GM12878 (cell line): ENCODE measurements around the gene PLA2G2C. TPM values are rescaled to one million over a fixed set of nuclear protein-coding genes. Genes with fewer than 3 reads are reported as not detected.

Source experiments
- ATAC-seq: fragments of 200-7000 bp; cut with Tn5 transposase; 3 replicates; pipeline ENCODE4 v1.9.1; 2020; ENCODE audit warnings: mild to moderate bottlenecking, moderate library complexity
- BruUV-seq: library from RNA; stranded (reverse); fragments of 400-500 nt; replicated peaks from 2 replicates; lab custom pipeline; 2021; lab: Mats Ljungman, UMichigan
- CTCF ChIA-PET: fragments of 300-600 bp; sonication (Branson Sonifier 250); formaldehyde crosslinking; extraction: SDS; loops from one replicate; lab custom pipeline; 2021; ENCODE audit warnings: inconsistent platforms; lab: Yijun Ruan, JAX
- POLR2A ChIA-PET: fragments of 350-600 bp; formaldehyde crosslinking; extraction: SDS; loops from one replicate; lab custom pipeline; 2021; ENCODE audit warnings: inconsistent platforms; lab: Charles Lee
- RAD21 ChIA-PET: fragments of 300-600 bp; sonication (Branson Sonifier 250); formaldehyde crosslinking; loops from one replicate; lab custom pipeline; 2023; ENCODE audit warnings: antibody characterized with exemption; ENCODE audit not compliant: unreplicated experiment; lab: Charles Lee
- SMC1A ChIA-PET: fragments of 300-600 bp; sonication (Branson Sonifier 250); formaldehyde crosslinking; loops from one replicate; lab custom pipeline; 2023; ENCODE audit not compliant: unreplicated experiment, uncharacterized antibody; lab: Charles Lee
- DNase-seq: peaks from one replicate; pipeline ENCODE4 v3.0.0-alpha.2; 2011; ENCODE audit warnings: low read depth, low spot score
- FAIRE-seq: peaks from 3 replicates; lab custom pipeline; 2011; peaks lifted over from hg19 to GRCh38; lab: Jason Lieb, UNC
- H2AFZ ChIP-seq: 2 replicates; pipeline ENCODE4 v1.6.0; 2011; ENCODE audit warnings: low read depth, low read length, control low read depth; ENCODE audit not compliant: control insufficient read depth
- H3K27ac ChIP-seq: 2 replicates; pipeline ENCODE4 v1.5.1; 2011; ENCODE audit warnings: control low read depth; ENCODE audit not compliant: control insufficient read depth, insufficient read depth
- H3K27me3 ChIP-seq, 2 experiments: replicated peaks in 1 of 2; 2 replicates each; pipeline versions ENCODE4 v1.6.0 to v1.6.1; 2011; ENCODE audit warnings: low read length in 1 of 2; ENCODE audit not compliant: control insufficient read depth in 2 of 2, insufficient read depth in 2 of 2
- H3K36me3 ChIP-seq, 2 experiments: 2 replicates each; pipeline ENCODE4 v1.5.1; 2011; ENCODE audit warnings: low read length in 1 of 2; ENCODE audit not compliant: control insufficient read depth in 2 of 2, insufficient read depth in 2 of 2
- H3K4me1 ChIP-seq: 2 replicates; pipeline ENCODE4 v1.6.1; 2011; ENCODE audit warnings: mild to moderate bottlenecking, low read length, moderate library complexity, mixed read lengths; ENCODE audit not compliant: control insufficient read depth, insufficient read depth
- H3K4me2 ChIP-seq: 2 replicates; pipeline ENCODE4 v1.6.0; 2011; ENCODE audit warnings: control low read depth; ENCODE audit not compliant: control insufficient read depth, insufficient read depth
- H3K4me3 ChIP-seq: fragments of 200-600 bp; sonication (generic); 2 replicates; pipeline ENCODE4 v1.5.1; 2016
- H3K79me2 ChIP-seq: 2 replicates; pipeline ENCODE4 v1.6.0; 2011; ENCODE audit warnings: low read length; ENCODE audit not compliant: control insufficient read depth, insufficient read depth
- H3K9ac ChIP-seq: 2 replicates; pipeline ENCODE4 v1.8.0; 2011; ENCODE audit warnings: low read length, control low read depth, mixed read lengths; ENCODE audit not compliant: control insufficient read depth, insufficient read depth
- H3K9me3 ChIP-seq: replicated peaks from 3 replicates; pipeline ENCODE4 v1.5.1; 2011; ENCODE audit warnings: mild to moderate bottlenecking, low read length; ENCODE audit not compliant: control insufficient read depth, insufficient read depth
- H4K20me1 ChIP-seq: 2 replicates; pipeline ENCODE4 v1.6.0; 2011; ENCODE audit not compliant: control insufficient read depth, insufficient read depth
- BCL3 ChIP-seq: IDR thresholded peaks from 2 replicates; pipeline ENCODE4 v1.6.1; 2011; ENCODE audit warnings: borderline replicate concordance, low read depth, mild to moderate bottlenecking, moderate library complexity, low read length; ENCODE audit not compliant: insufficient read depth, poor library complexity, severe bottlenecking
- BCLAF1 ChIP-seq: fragments of 450-650 bp; IDR thresholded peaks from 2 replicates; pipeline ENCODE4 v1.6.1; 2017; ENCODE audit warnings: antibody characterized with exemption, mild to moderate bottlenecking, moderate library complexity
- BHLHE40 ChIP-seq, 2 experiments: fragments of 450-650 bp in 1 of 2; IDR thresholded peaks; 2 replicates each; pipeline ENCODE4 v1.6.1; 2011 to 2017; ENCODE audit warnings: low read depth in 2 of 2, borderline replicate concordance in 1 of 2, improper control_type of control experiment in 1 of 2, low read length in 1 of 2, mild to moderate bottlenecking in 1 of 2
- EGR1 ChIP-seq, 2 experiments: IDR thresholded peaks; 1 replicate in 1 of 2; 2 replicates in 1 of 2; pipeline ENCODE4 v1.6.1; 2011 to 2012; ENCODE audit warnings: low read depth in 2 of 2, low read length in 2 of 2, borderline replicate concordance in 1 of 2, mild to moderate bottlenecking in 1 of 2, moderate library complexity in 1 of 2
- GATAD2B ChIP-seq: fragments of 450-650 bp; conservative IDR thresholded peaks from 2 replicates; pipeline ENCODE4 v1.6.1; 2017; ENCODE audit warnings: low read depth, mild to moderate bottlenecking, moderate library complexity
- IRF5 ChIP-seq: fragments of 450-650 bp; IDR thresholded peaks from 2 replicates; pipeline ENCODE4 v1.6.1; 2017; ENCODE audit warnings: borderline replicate concordance
- MTA2 ChIP-seq: fragments of 450-650 bp; IDR thresholded peaks from 2 replicates; pipeline ENCODE4 v1.6.1; 2016; ENCODE audit warnings: low read depth, mild to moderate bottlenecking, moderate library complexity
- MTA3 ChIP-seq: IDR thresholded peaks from 2 replicates; pipeline ENCODE4 v1.6.1; 2012; ENCODE audit warnings: low read length, inconsistent platforms, borderline replicate concordance
- RB1 ChIP-seq: fragments of 450-650 bp; formaldehyde crosslinking; IDR thresholded peaks from 2 replicates; pipeline ENCODE4 v1.6.1; 2017; ENCODE audit warnings: mild to moderate bottlenecking, borderline replicate concordance
- SKIL ChIP-seq: fragments of 450-650 bp; IDR thresholded peaks from 2 replicates; pipeline ENCODE4 v1.6.1; 2017; ENCODE audit warnings: mild to moderate bottlenecking, low read depth, inconsistent platforms; ENCODE audit not compliant: poor library complexity, severe bottlenecking
- SRF ChIP-seq, 2 experiments: IDR thresholded peaks; 2 replicates each; pipeline ENCODE4 v1.6.1; 2011; ENCODE audit warnings: low read depth in 2 of 2, low read length in 2 of 2, mild to moderate bottlenecking in 1 of 2, moderate library complexity in 1 of 2
- ZNF217 ChIP-seq: fragments of 450-650 bp; IDR thresholded peaks from 2 replicates; pipeline ENCODE4 v1.6.1; 2017; ENCODE audit warnings: antibody characterized with exemption, mild to moderate bottlenecking
- WGBS: methylation state at CpG from one replicate; pipeline ENCODE4 v1.1.6; 2016; ENCODE audit warnings: low lambda C conversion rate; ENCODE audit not compliant: insufficient replicate concordance, insufficient coverage; ENCODE audit errors: missing lambda C conversion rate; 5-methylcytosine and 5-hydroxymethylcytosine counted together
- in situ Hi-C: fragments of 300-500 bp; cut with MboI; formaldehyde crosslinking; loops from 9 replicates; pipeline ENCODE4 v1.14.3; 2018; ENCODE audit warnings: mixed read lengths
- intact Hi-C: fragments of 100-400 bp; cut with micrococcal nuclease; formaldehyde crosslinking; loops from one replicate; pipeline ENCODE4 v1.14.2; 2022; ENCODE audit not compliant: unreplicated experiment
- polyA plus RNA-seq, 11 experiments: library from polyadenylated mRNA; depleted of rRNA in 4 of 11; unstranded in 6 of 11; stranded (reverse) in 5 of 11; fragments of >200 nt; fragmentation: Nextera tagmentation in 4 of 11; fragmentation: Illumina TruSeq in 1 of 11; extraction: Ambion mirVana in 4 of 11; extraction: Trizol in 1 of 11; gene quantifications; 1 replicate in 1 of 11; 2 replicates in 10 of 11; pipeline versions ENCODE4 v1.2.1 to v1.2.3, GENCODE V29; 2011 to 2016; ENCODE audit warnings: inconsistent platforms in 2 of 11, missing spikeins in 2 of 11, low read depth in 1 of 11
- total RNA-seq, 4 experiments: library from RNA; depleted of rRNA in 3 of 4; stranded (reverse); fragments of >200 nt in 3 of 4; fragmentation: Illumina TruSeq in 1 of 4; extraction: Trizol in 1 of 4; gene quantifications; 2 replicates each; pipeline versions ENCODE4 v1.2.1 to v1.2.3, GENCODE V29; 2013 to 2021

Gene PLA2G2C
- total and polyA plus RNA-seq, 10 of the 15 experiments (the other 5 are each of a cell fraction or from before 2014, with no cell fraction given) = 0.05 TPM; not detected in 9

DNA sequence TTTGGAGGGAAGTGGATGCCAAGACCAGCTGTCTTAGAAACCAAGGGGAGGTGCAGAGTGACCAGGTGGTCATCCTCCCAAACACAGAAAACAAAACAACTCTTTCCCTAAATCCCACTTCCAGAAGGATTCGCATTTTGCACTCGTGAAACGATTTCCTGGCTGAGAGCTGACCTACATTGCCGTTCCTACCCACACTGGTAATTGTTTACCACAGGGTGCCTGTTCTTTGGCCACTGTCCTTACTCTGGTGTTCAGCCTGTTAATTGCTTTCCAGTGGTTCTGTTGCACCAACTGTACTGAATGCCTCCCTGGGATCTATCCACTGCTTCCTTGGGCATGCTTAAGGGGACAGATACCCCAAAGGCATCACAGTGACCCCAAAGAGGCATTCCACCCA is 23.2 kb upstream of the PLA2G2C start:
- BruUV-seq = no TSS peak
- Histone ChIP-seq H2AFZ (no peak overlapping the region), H3K9me3 (no peaks in the 10 kb centered on the region), H3K4me2 (no peak overlapping the region), H3K27ac (no peak overlapping the region), H3K9ac (no peak overlapping the region), H3K36me3 (no peaks in the 10 kb centered on the region), H4K20me1 (no peaks in the 10 kb centered on the region), H3K4me1 (no peaks in the 10 kb centered on the region; the same call in 1 of the 2 replicates), H3K4me3 (no peak overlapping the region), H3K79me2 (no peaks in the 10 kb centered on the region), H3K27me3 (peaks cover 3 to 7% of the 10 kb centered on the region in 2 experiments; a peak in 1 of 4 replicates)
- ChIA-PET SMC1A (no interaction called here), RAD21 (no interaction called here), CTCF (no interaction called here), POLR2A (no interaction called here)
- ATAC-seq (no peak), FAIRE-seq (no peak), DNase-seq (no peak)
- 73% methylated on average over 4 of the region's 4 CpGs for WGBS
- intact Hi-C loops (no loop called here), in situ Hi-C loops (no loop called here)
- no peak for TF ChIP-seq SKIL
- TF ChIP-seq SRF (IDR thresholded peaks at IDR 0.05; ENCODE audit: low read depth in 2 of 2, low read length in 2 of 2) = no peak
- no peak for TF ChIP-seq GATAD2B
- TF ChIP-seq BCL3 = no peak
- TF ChIP-seq BHLHE40 (IDR thresholded peaks at IDR 0.05; ENCODE audit: borderline replicate concordance in 1 of 2, low read depth in 2 of 2, low read length in 1 of 2) = no peak
- no peak for TF ChIP-seq IRF5
- TF ChIP-seq RB1 = no peak
- TF ChIP-seq ZNF217 = no peak
- TF ChIP-seq MTA2 = no peak
- TF ChIP-seq EGR1 (IDR thresholded peaks at IDR 0.05; ENCODE audit: borderline replicate concordance in 1 of 2, low read depth in 2 of 2, low read length in 2 of 2) = no peak
- TF ChIP-seq MTA3 = no peak
- no peak for TF ChIP-seq BCLAF1
